ENCODE results near the gene NUDT11. TPM values are rescaled to one million over a fixed set of nuclear protein-coding genes. Genes with fewer than 3 reads are reported as not detected.

The NUDT11 gene
- total RNA-seq, 6 donors from 2014 or later: 0.22 to 0.76 (median 0.40) TPM; not detected in 2

DNA sequence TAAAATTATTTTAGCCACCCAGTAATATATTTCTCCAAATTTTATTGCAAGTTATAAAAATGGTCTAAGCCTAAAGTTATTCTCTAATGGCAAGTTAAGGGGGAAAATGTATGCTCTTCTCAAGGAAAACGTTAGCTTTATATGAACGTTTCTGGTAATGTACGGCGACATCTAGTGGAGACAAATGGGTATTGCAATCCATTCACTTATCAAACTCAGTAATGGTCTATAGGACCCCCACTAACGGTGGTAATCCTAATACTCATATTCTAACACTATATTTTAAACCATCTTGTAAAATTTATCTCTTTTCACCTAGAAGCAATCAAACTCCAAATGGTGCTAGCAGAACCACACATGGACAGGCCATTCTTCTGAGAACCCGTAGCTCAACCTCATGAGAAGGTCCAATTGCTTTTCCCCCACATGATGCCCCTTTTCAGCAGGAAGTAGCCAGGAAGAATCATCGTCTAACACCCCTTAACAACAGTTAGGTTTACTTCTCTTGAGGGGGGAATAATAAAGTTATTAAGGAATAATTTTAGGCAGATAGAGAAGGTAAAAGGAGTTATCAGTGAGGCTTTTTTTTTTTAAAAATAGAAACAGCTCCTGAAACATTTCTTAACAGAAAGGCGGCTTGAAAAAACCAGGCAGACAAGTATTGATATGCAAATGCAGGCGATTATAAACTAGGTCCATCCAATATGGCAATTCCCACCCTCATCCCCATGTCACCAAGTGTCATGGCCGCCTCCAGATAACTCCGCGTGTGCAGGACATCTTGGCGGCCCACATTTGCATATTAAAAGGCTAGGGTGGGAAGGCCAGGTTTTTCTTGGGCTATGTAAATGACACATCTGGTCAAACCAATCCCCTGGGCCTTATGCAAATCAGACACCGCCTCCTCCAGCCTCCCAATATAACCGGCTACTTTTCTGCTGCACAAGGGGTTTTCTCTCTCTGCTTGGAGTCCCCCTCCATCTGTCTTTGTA is 35.0 kb downstream of the NUDT11 start:
- no peak for ATAC-seq (ENCODE audit: low FRiP score in 2 of 2)
- Histone ChIP-seq H3K9me3 (no peaks in the 10 kb centered on the region), H3K4me1 (no peaks in the 10 kb centered on the region), H3K36me3 (no peaks in the 10 kb centered on the region), H3K4me3 (no peak overlapping the region), H3K27ac (no peak overlapping the region), H3K27me3 (no peaks in the 10 kb centered on the region)
- WGBS, 2 donors: 41 to 49% methylated on average over 14 to 15 of the region's 15 CpGs
- DNase-seq: no peak
- TF ChIP-seq, protein P1, sequence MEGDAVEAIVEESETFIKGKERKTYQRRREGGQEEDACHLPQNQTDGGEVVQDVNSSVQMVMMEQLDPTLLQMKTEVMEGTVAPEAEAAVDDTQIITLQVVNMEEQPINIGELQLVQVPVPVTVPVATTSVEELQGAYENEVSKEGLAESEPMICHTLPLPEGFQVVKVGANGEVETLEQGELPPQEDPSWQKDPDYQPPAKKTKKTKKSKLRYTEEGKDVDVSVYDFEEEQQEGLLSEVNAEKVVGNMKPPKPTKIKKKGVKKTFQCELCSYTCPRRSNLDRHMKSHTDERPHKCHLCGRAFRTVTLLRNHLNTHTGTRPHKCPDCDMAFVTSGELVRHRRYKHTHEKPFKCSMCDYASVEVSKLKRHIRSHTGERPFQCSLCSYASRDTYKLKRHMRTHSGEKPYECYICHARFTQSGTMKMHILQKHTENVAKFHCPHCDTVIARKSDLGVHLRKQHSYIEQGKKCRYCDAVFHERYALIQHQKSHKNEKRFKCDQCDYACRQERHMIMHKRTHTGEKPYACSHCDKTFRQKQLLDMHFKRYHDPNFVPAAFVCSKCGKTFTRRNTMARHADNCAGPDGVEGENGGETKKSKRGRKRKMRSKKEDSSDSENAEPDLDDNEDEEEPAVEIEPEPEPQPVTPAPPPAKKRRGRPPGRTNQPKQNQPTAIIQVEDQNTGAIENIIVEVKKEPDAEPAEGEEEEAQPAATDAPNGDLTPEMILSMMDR (IDR thresholded peaks at IDR 0.05): peak; percentile 43 to 91 (median 66)
- TF ChIP-seq POLR2A (IDR thresholded peaks at IDR 0.05) (no peak), POLR2AphosphoS5 (IDR thresholded peaks at IDR 0.05) (no peak), EP300 (IDR thresholded peaks at IDR 0.05) (no peak)

DNA sequence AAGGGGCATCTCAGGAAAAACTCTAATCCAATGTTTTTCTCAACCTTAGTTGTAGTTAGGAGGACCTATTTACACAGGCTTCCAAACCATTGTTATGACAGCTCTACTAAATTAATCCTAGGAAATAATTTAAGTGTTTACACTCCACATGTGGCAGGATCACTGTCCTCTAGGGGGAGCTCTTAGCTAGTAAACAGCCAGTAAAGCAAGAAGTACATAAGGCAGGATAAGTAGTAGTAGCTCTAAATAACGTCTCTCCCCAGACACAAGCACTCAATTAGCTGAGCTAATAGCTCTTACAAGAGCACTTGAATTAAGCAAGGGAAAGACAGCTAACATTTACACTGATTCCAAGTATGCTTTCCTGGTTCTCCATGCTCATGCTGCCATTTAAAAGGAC is 37.3 kb downstream of the NUDT11 start:
- DNase-seq: no peak
- H3K4me1 ChIP-seq: no peaks in the 10 kb centered on the region
- TF ChIP-seq, protein P1 (IDR thresholded peaks at IDR 0.05): peak in 1 of 6 experiments; percentile 27
- TF ChIP-seq EP300 (IDR thresholded peaks at IDR 0.05) (no peak), POLR2AphosphoS5 (IDR thresholded peaks at IDR 0.05) (no peak)
- no peak overlapping the region for H3K27ac ChIP-seq
- H3K9me3 ChIP-seq: no peaks in the 10 kb centered on the region
- H3K27me3 ChIP-seq: no peaks in the 10 kb centered on the region
- H3K36me3 ChIP-seq: no peaks in the 10 kb centered on the region
- no peak overlapping the region for H3K4me3 ChIP-seq
- no peak for ATAC-seq (ENCODE audit: low FRiP score in 2 of 2)
- 17 to 50% methylated on average over 1 of the region's 1 CpG for WGBS, 2 donors

DNA sequence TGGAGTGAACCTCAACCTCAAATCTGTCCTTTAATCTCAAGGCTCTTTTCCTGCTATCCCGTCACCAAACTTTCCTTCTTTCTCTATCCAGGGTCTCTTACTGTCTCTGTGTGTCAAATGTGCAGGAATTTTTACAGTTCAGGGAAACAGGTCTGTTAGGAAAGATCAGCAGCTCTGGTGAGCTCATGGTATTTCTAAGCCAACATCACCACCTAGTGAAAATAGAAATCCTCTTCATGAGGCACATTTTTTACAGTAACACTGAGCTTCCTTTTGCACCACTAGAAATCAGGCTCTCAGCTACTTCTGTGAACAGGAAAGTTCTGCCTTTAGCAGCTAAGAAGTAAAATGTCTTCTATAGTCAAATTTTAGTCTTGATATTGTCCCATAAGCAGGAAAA is 39.6 kb downstream of the NUDT11 start:
- no peak for ATAC-seq (ENCODE audit: low FRiP score in 2 of 2)
- no peak overlapping the region for H3K4me3 ChIP-seq
- WGBS, 2 donors: 0% methylated on average over 1 of the region's 1 CpG

DNA sequence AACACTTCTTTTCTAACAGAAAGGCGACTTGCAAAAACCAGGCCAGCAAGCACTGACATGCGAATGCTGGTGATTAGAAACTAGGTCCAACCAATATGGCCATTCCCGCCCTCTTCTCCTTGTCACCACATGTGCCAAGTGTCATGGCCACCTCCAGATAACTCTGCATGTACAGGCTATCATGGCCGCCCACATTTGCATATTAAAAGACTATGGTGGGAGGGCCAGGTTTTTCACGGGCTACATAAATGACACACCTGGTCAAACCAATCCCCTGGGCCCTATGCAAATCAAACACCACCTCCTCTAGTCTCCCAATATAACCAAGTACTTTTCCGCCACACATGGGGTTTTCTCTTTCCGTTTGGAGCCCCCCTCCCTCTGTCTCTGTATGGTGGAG is 40.1 kb downstream of the NUDT11 start:
- Histone ChIP-seq H3K36me3 (no peaks in the 10 kb centered on the region), H3K27me3 (no peaks in the 10 kb centered on the region), H3K4me1 (no peaks in the 10 kb centered on the region), H3K27ac (no peak overlapping the region), H3K4me3 (no peak overlapping the region), H3K9me3 (no peaks in the 10 kb centered on the region)
- no peak for DNase-seq
- no peak for TF ChIP-seq POLR2AphosphoS5 (IDR thresholded peaks at IDR 0.05)
- TF ChIP-seq, protein P1 (IDR thresholded peaks at IDR 0.05): no peak
- TF ChIP-seq POLR2A (IDR thresholded peaks at IDR 0.05): no peak
- no peak for TF ChIP-seq EP300 (IDR thresholded peaks at IDR 0.05)
- WGBS, 2 donors: 67 to 84% methylated on average over 7 of the region's 7 CpGs
- no peak for ATAC-seq (ENCODE audit: low FRiP score in 2 of 2)

More for the DNA sequence above, 39.6 kb downstream of the NUDT11 start:
- no peaks in the 10 kb centered on the region for H3K9me3 ChIP-seq
- H3K36me3 ChIP-seq: no peaks in the 10 kb centered on the region
- no peaks in the 10 kb centered on the region for H3K27me3 ChIP-seq
- no peaks in the 10 kb centered on the region for H3K4me1 ChIP-seq
- no peak overlapping the region for H3K27ac ChIP-seq
- no peak for DNase-seq
- TF ChIP-seq POLR2AphosphoS5 (IDR thresholded peaks at IDR 0.05): no peak
- TF ChIP-seq POLR2A (IDR thresholded peaks at IDR 0.05): no peak
- TF ChIP-seq, protein P1 (IDR thresholded peaks at IDR 0.05): no peak
- no peak for TF ChIP-seq EP300 (IDR thresholded peaks at IDR 0.05)
